ENCODE data around the gene ANKRD50. TPM values are rescaled to one million over a fixed set of nuclear protein-coding genes. Genes with fewer than 3 reads are reported as not detected.

ANKRD50 gene
- total RNA-seq, 4 donors from 2014 or later: 20.5 to 40.2 (median 29.9) TPM

- Histone ChIP-seq H3K4me1 (no peaks in the 10 kb centered on the region), H3K9me3 (no peaks in the 10 kb centered on the region), H3K4me3 (no peak overlapping the region), H3K27me3 (no peaks in the 10 kb centered on the region), H3K27ac (no peak overlapping the region), H3K36me3 (no peaks in the 10 kb centered on the region)
- DNase-seq (ENCODE audit: low spot score in 2 of 2): no peak
- TF ChIP-seq POLR2AphosphoS5 (IDR thresholded peaks at IDR 0.05) (no peak), CTCF (IDR thresholded peaks at IDR 0.05) (no peak)
Measured at GRCh38 chr4:124722071-124722470, 9.5 kb upstream of the ANKRD50 start.

GRCh38 chr4:124717101-124717500 is 4.6 kb upstream of the ANKRD50 start:
- no peak overlapping the region for H3K27ac ChIP-seq
- TF ChIP-seq POLR2AphosphoS5 (IDR thresholded peaks at IDR 0.05) (no peak), POLR2A (IDR thresholded peaks at IDR 0.05) (no peak), CTCF (IDR thresholded peaks at IDR 0.05) (no peak), EP300 (IDR thresholded peaks at IDR 0.05) (no peak)
- no peaks in the 10 kb centered on the region for H3K9me3 ChIP-seq
- no peaks in the 10 kb centered on the region for H3K36me3 ChIP-seq
- DNase-seq (ENCODE audit: low spot score in 2 of 2): no peak
- peaks cover 8% of the 10 kb centered on the region for H3K4me1 ChIP-seq
- H3K4me3 ChIP-seq: no peak overlapping the region
- no peaks in the 10 kb centered on the region for H3K27me3 ChIP-seq
- 89% methylated on average over 4 of the region's 4 CpGs for WGBS

DNA sequence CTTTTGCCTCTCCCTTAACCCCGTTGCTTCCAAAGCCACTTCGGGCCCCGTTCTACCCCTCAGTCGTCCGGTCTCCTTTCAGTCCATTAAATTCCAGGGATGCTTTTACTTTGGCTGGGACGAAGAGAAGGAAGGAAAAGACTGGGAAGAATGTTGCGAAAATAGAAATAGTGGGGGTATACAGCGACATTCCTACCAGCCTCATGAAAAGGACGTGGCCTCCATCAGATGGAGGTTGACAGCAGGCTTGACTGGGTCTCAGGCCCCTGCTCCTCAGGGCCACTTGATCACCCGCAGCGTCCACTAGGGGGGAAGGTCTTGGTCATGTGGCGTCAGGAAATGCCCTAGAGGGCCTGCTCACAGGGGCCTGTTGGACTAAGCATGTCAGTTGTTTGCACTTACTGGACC is 657 bp upstream of the ANKRD50 start:
- Histone ChIP-seq H3K36me3 (no peaks in the 10 kb centered on the region), H3K4me3 (peak overlapping the region; percentile 89), H3K4me1 (peaks cover 35% of the 10 kb centered on the region), H3K27me3 (no peaks in the 10 kb centered on the region), H3K9me3 (no peaks in the 10 kb centered on the region), H3K27ac (peak overlapping the region; percentile 96)
- peak; percentile 86 to 88 for DNase-seq (ENCODE audit: low spot score in 2 of 2)
- TF ChIP-seq POLR2A (IDR thresholded peaks at IDR 0.05) (no peak), POLR2AphosphoS5 (IDR thresholded peaks at IDR 0.05) (no peak), CTCF (IDR thresholded peaks at IDR 0.05) (peak in 1 of 2 donors; percentile 32)
- WGBS: 3% methylated on average over 12 of the region's 12 CpGs

DNA sequence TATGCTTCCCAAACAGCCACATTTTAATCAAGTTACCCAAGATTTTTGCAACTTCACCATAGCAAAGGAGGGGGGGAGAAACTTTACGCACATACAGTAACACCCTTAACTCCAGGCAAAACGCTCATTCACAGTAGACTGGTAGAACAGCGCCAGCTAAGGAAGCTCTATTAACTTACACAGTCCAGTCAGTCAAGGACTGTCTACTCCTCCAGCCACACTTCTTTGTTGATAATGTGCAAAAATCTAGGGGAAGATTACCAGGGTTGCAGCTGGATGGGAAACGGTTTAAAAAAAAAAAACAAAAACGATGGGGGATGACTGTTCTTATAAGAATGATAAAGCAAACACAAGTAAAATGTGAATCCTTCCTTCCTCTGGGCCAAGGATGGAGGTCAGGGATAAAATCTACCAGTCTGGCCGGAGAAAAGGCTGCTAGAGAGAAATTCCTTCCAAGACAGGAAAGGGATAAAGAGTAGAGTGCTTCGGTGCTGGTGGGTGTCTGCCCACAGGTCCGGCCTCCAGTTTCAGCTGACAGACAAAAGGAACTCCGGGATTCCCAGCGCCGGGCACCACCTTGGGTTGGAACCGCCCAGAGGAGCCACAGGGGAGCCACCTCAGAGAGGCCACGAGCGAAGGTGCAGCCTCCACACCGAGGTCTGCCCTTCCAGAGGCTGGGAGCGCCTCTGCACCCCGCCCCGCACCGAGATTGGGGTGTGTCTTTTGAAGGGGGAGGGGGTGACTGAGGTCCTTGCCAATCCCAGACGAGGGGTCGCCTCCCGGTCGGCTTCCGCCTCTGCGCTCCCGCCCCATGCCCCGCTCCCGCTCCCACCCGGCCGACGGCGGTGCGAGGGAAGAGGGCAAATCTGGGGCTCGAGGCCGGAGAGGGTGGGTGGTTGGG is 811 bp downstream of the ANKRD50 start:
- Histone ChIP-seq H3K27ac (peak overlapping the region; percentile 96), H3K4me3 (peak overlapping the region; percentile 89), H3K4me1 (peaks cover 36% of the 10 kb centered on the region), H3K36me3 (no peaks in the 10 kb centered on the region), H3K9me3 (no peaks in the 10 kb centered on the region), H3K27me3 (no peaks in the 10 kb centered on the region)
- WGBS: under 1% methylated on average over 26 of the region's 35 CpGs
- peak; percentile 79 to 85 for DNase-seq (ENCODE audit: low spot score in 2 of 2)
- no peak for TF ChIP-seq CTCF (IDR thresholded peaks at IDR 0.05)
- TF ChIP-seq EP300 (IDR thresholded peaks at IDR 0.05): no peak
- TF ChIP-seq POLR2A (IDR thresholded peaks at IDR 0.05): no peak
- no peak for TF ChIP-seq POLR2AphosphoS5 (IDR thresholded peaks at IDR 0.05)

- no peak for DNase-seq (ENCODE audit: low spot score in 2 of 2)
- no peaks in the 10 kb centered on the region for H3K9me3 ChIP-seq
- peaks cover 36% of the 10 kb centered on the region for H3K4me1 ChIP-seq
- H3K36me3 ChIP-seq: no peaks in the 10 kb centered on the region
- H3K4me3 ChIP-seq: peak overlapping the region; percentile 89
- no peak overlapping the region for H3K27ac ChIP-seq
- WGBS: 9% methylated on average over 5 of the region's 5 CpGs
- H3K27me3 ChIP-seq: no peaks in the 10 kb centered on the region
- no peak for TF ChIP-seq POLR2AphosphoS5 (IDR thresholded peaks at IDR 0.05)
- TF ChIP-seq CTCF (IDR thresholded peaks at IDR 0.05): no peak
- no peak for TF ChIP-seq POLR2A (IDR thresholded peaks at IDR 0.05)
- TF ChIP-seq EP300 (IDR thresholded peaks at IDR 0.05): no peak
Measured at GRCh38 chr4:124710911-124711310, 1.6 kb downstream of the ANKRD50 start.

All from suprapubic skin (tissue), 4 donors.